Measurements from ENCODE around the gene EPAS1. TPM values are rescaled to one million over a fixed set of nuclear protein-coding genes. Genes with fewer than 3 reads are reported as not detected.

The EPAS1 gene
- total RNA-seq, 1 experiment from 2014 or later = 8.5 TPM

DNA sequence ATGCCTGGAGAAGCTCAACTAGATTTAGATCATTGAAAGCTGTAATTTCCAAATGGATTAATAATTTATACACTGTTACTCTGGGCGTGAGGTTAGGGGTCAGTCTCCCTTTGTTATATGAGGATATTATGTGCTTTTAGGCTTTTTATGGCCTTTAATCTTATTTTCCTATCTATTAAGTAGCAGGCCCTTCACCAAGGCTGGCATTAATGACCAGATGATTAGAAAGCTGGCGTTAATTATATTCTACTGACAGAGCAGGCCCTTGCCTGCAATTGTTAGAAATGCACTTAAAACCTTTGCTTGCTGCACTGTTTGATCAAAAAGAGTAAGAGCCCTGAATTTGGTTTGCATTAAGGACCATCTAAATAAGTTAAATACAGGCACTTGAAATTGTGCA, 75.3 kb downstream of the EPAS1 start:
- H3K27ac Mint-ChIP-seq = no peak overlapping the region
- TF ChIP-seq HMGA2 (CRISPR knock-in tag; IDR thresholded peaks at IDR 0.05) (no peak), ZNF138 (CRISPR knock-in tag; conservative IDR thresholded peaks at IDR 0.05) (no peak), NFE2L1 (CRISPR knock-in tag; IDR thresholded peaks at IDR 0.05) (no peak), JUN (CRISPR knock-in tag; IDR thresholded peaks at IDR 0.05) (no peak), ZNF423 (CRISPR knock-in tag; IDR thresholded peaks at IDR 0.05) (no peak), TCF7 (CRISPR knock-in tag; IDR thresholded peaks at IDR 0.05; ENCODE audit: low read depth) (no peak)
- TF ChIP-seq, protein P1, sequence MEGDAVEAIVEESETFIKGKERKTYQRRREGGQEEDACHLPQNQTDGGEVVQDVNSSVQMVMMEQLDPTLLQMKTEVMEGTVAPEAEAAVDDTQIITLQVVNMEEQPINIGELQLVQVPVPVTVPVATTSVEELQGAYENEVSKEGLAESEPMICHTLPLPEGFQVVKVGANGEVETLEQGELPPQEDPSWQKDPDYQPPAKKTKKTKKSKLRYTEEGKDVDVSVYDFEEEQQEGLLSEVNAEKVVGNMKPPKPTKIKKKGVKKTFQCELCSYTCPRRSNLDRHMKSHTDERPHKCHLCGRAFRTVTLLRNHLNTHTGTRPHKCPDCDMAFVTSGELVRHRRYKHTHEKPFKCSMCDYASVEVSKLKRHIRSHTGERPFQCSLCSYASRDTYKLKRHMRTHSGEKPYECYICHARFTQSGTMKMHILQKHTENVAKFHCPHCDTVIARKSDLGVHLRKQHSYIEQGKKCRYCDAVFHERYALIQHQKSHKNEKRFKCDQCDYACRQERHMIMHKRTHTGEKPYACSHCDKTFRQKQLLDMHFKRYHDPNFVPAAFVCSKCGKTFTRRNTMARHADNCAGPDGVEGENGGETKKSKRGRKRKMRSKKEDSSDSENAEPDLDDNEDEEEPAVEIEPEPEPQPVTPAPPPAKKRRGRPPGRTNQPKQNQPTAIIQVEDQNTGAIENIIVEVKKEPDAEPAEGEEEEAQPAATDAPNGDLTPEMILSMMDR (IDR thresholded peaks at IDR 0.05) = no peak
- ChIA-PET POLR2A (no interaction called here), CTCF (no interaction called here)
- no peaks in the 10 kb centered on the region for H3K4me1 Mint-ChIP-seq
- H3K36me3 Mint-ChIP-seq = peaks cover 3% of the 10 kb centered on the region; the same call in 1 of the 2 replicates
- no peak for DNase-seq (ENCODE audit: low spot score)
- no peak overlapping the region for H3K4me3 Mint-ChIP-seq
- H3K27me3 Mint-ChIP-seq (ENCODE audit: low read depth) = no peaks in the 10 kb centered on the region; the same call in 1 of the 2 replicates
- ATAC-seq = no peak
- H3K9me3 Mint-ChIP-seq = peaks cover 10% of the 10 kb centered on the region

DNA sequence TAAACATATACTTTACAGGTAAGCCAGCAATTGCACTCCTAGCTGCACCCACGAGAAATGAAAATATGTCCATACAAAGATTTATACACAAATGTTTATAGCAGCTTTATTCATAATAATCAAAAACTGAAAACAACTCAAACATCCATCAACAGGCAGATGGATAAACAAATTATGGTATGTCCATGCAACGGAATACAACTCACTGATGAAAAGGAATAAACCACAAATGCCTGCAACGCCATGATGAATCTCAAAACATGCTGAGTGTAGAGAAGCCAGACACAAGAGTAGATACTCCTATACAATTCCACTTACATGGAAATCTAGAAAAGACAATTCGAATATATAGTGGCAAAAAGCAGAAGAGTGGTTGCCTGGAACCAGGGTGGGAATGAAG, 76.0 kb downstream of the EPAS1 start:
- no peak for DNase-seq (ENCODE audit: low spot score)
- ATAC-seq = no peak
- Mint-ChIP-seq H3K27me3 (ENCODE audit: low read depth) (no peaks in the 10 kb centered on the region; the same call in 1 of the 2 replicates), H3K9me3 (peaks cover 10% of the 10 kb centered on the region), H3K4me1 (no peaks in the 10 kb centered on the region), H3K4me3 (no peak overlapping the region), H3K36me3 (peaks cover 3% of the 10 kb centered on the region; the same call in 1 of the 2 replicates), H3K27ac (no peak overlapping the region)
- ChIA-PET POLR2A (no interaction called here), CTCF (no interaction called here)
- TF ChIP-seq ZNF671 (CRISPR knock-in tag; IDR thresholded peaks at IDR 0.05) (no peak), OVOL2 (CRISPR knock-in tag; IDR thresholded peaks at IDR 0.05; ENCODE audit: borderline replicate concordance) (no peak), CREB1 (CRISPR knock-in tag; IDR thresholded peaks at IDR 0.05) (no peak), HMGA2 (CRISPR knock-in tag; IDR thresholded peaks at IDR 0.05) (no peak), TEAD4 (CRISPR knock-in tag; IDR thresholded peaks at IDR 0.05) (no peak), ZNF121 (CRISPR knock-in tag; IDR thresholded peaks at IDR 0.05) (no peak), EMX1 (CRISPR knock-in tag; IDR thresholded peaks at IDR 0.05) (no peak), MYBL2 (CRISPR knock-in tag; IDR thresholded peaks at IDR 0.05) (no peak)
- TF ChIP-seq, protein P2, sequence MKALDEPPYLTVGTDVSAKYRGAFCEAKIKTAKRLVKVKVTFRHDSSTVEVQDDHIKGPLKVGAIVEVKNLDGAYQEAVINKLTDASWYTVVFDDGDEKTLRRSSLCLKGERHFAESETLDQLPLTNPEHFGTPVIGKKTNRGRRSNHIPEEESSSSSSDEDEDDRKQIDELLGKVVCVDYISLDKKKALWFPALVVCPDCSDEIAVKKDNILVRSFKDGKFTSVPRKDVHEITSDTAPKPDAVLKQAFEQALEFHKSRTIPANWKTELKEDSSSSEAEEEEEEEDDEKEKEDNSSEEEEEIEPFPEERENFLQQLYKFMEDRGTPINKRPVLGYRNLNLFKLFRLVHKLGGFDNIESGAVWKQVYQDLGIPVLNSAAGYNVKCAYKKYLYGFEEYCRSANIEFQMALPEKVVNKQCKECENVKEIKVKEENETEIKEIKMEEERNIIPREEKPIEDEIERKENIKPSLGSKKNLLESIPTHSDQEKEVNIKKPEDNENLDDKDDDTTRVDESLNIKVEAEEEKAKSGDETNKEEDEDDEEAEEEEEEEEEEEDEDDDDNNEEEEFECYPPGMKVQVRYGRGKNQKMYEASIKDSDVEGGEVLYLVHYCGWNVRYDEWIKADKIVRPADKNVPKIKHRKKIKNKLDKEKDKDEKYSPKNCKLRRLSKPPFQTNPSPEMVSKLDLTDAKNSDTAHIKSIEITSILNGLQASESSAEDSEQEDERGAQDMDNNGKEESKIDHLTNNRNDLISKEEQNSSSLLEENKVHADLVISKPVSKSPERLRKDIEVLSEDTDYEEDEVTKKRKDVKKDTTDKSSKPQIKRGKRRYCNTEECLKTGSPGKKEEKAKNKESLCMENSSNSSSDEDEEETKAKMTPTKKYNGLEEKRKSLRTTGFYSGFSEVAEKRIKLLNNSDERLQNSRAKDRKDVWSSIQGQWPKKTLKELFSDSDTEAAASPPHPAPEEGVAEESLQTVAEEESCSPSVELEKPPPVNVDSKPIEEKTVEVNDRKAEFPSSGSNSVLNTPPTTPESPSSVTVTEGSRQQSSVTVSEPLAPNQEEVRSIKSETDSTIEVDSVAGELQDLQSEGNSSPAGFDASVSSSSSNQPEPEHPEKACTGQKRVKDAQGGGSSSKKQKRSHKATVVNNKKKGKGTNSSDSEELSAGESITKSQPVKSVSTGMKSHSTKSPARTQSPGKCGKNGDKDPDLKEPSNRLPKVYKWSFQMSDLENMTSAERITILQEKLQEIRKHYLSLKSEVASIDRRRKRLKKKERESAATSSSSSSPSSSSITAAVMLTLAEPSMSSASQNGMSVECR (CRISPR knock-in tag; IDR thresholded peaks at IDR 0.05; ENCODE audit: borderline replicate concordance) = no peak
- TF ChIP-seq, protein P3, sequence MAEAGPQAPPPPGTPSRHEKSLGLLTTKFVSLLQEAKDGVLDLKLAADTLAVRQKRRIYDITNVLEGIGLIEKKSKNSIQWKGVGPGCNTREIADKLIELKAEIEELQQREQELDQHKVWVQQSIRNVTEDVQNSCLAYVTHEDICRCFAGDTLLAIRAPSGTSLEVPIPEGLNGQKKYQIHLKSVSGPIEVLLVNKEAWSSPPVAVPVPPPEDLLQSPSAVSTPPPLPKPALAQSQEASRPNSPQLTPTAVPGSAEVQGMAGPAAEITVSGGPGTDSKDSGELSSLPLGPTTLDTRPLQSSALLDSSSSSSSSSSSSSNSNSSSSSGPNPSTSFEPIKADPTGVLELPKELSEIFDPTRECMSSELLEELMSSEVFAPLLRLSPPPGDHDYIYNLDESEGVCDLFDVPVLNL (CRISPR knock-in tag; IDR thresholded peaks at IDR 0.05; ENCODE audit: borderline replicate concordance, low read depth) = no peak
- TF ChIP-seq, protein P4, sequence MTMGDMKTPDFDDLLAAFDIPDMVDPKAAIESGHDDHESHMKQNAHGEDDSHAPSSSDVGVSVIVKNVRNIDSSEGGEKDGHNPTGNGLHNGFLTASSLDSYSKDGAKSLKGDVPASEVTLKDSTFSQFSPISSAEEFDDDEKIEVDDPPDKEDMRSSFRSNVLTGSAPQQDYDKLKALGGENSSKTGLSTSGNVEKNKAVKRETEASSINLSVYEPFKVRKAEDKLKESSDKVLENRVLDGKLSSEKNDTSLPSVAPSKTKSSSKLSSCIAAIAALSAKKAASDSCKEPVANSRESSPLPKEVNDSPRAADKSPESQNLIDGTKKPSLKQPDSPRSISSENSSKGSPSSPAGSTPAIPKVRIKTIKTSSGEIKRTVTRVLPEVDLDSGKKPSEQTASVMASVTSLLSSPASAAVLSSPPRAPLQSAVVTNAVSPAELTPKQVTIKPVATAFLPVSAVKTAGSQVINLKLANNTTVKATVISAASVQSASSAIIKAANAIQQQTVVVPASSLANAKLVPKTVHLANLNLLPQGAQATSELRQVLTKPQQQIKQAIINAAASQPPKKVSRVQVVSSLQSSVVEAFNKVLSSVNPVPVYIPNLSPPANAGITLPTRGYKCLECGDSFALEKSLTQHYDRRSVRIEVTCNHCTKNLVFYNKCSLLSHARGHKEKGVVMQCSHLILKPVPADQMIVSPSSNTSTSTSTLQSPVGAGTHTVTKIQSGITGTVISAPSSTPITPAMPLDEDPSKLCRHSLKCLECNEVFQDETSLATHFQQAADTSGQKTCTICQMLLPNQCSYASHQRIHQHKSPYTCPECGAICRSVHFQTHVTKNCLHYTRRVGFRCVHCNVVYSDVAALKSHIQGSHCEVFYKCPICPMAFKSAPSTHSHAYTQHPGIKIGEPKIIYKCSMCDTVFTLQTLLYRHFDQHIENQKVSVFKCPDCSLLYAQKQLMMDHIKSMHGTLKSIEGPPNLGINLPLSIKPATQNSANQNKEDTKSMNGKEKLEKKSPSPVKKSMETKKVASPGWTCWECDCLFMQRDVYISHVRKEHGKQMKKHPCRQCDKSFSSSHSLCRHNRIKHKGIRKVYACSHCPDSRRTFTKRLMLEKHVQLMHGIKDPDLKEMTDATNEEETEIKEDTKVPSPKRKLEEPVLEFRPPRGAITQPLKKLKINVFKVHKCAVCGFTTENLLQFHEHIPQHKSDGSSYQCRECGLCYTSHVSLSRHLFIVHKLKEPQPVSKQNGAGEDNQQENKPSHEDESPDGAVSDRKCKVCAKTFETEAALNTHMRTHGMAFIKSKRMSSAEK (CRISPR knock-in tag; IDR thresholded peaks at IDR 0.05; ENCODE audit: borderline replicate concordance) = no peak
- TF ChIP-seq, protein P5, sequence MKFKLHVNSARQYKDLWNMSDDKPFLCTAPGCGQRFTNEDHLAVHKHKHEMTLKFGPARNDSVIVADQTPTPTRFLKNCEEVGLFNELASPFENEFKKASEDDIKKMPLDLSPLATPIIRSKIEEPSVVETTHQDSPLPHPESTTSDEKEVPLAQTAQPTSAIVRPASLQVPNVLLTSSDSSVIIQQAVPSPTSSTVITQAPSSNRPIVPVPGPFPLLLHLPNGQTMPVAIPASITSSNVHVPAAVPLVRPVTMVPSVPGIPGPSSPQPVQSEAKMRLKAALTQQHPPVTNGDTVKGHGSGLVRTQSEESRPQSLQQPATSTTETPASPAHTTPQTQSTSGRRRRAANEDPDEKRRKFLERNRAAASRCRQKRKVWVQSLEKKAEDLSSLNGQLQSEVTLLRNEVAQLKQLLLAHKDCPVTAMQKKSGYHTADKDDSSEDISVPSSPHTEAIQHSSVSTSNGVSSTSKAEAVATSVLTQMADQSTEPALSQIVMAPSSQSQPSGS (CRISPR knock-in tag; IDR thresholded peaks at IDR 0.05; ENCODE audit: borderline replicate concordance, low read depth) = no peak

All from WTC11 (cell line).